H9 (cell line): ENCODE measurements around the gene GFRA1. TPM values are rescaled to one million over a fixed set of nuclear protein-coding genes. Genes with fewer than 3 reads are reported as not detected.

ENCODE experiments used
- DNase-seq: peaks from one replicate; pipeline ENCODE4 v3.0.0-alpha.2; 2017
- H2AFZ ChIP-seq: one replicate; pipeline ENCODE4 v1.6.1; 2013; ENCODE audit warnings: mild to moderate bottlenecking, low read length, control low read depth, moderate library complexity
- H2AK5ac ChIP-seq: 2 replicates; pipeline ENCODE4 v1.6.1; 2013; ENCODE audit warnings: low read length, control low read depth, mixed read lengths; ENCODE audit not compliant: insufficient read length
- H2BK120ac ChIP-seq: one replicate; pipeline ENCODE4 v1.6.1; 2013; ENCODE audit warnings: low read depth, mild to moderate bottlenecking, low read length, control low read depth, inconsistent platforms; ENCODE audit not compliant: poor library complexity, severe bottlenecking
- H2BK12ac ChIP-seq: 2 replicates; pipeline ENCODE4 v1.6.1; 2013; ENCODE audit warnings: low read length, control low read depth, mixed read lengths, low read depth; ENCODE audit not compliant: insufficient read length
- H2BK15ac ChIP-seq: 2 replicates; pipeline ENCODE4 v1.6.1; 2013; ENCODE audit warnings: low read depth, low read length, control low read depth
- H2BK20ac ChIP-seq: one replicate; pipeline ENCODE4 v1.6.1; 2013; ENCODE audit warnings: low read depth, mild to moderate bottlenecking, low read length, control low read depth, inconsistent platforms; ENCODE audit not compliant: poor library complexity, severe bottlenecking
- H2BK5ac ChIP-seq: 2 replicates; pipeline ENCODE4 v1.6.1; 2013; ENCODE audit warnings: low read length, control low read depth, mixed read lengths; ENCODE audit not compliant: insufficient read length
- H3K14ac ChIP-seq: 2 replicates; pipeline ENCODE4 v1.6.1; 2013; ENCODE audit warnings: low read length, control low read depth; ENCODE audit not compliant: insufficient read depth
- H3K18ac ChIP-seq: 2 replicates; pipeline ENCODE4 v1.6.1; 2013; ENCODE audit warnings: low read depth, mild to moderate bottlenecking, mixed read lengths, low read length, control low read depth; ENCODE audit not compliant: insufficient read length
- H3K23ac ChIP-seq: 2 replicates; pipeline ENCODE4 v1.6.1; 2013; ENCODE audit warnings: low read length, control low read depth, mixed read lengths, low read depth; ENCODE audit not compliant: insufficient read length
- H3K23me2 ChIP-seq: 2 replicates; pipeline ENCODE4 v1.6.1; 2013; ENCODE audit warnings: low read depth, mild to moderate bottlenecking, mixed read lengths, low read length, control low read depth; ENCODE audit not compliant: insufficient read length, poor library complexity, severe bottlenecking
- H3K27ac ChIP-seq: 2 replicates; pipeline ENCODE4 v1.5.1; 2013; ENCODE audit warnings: low read length, control low read depth, mixed read lengths, low read depth; ENCODE audit not compliant: insufficient read length
- H3K27me3 ChIP-seq: 2 replicates; pipeline ENCODE4 v1.6.1; 2013; ENCODE audit warnings: low read length, control low read depth, inconsistent platforms; ENCODE audit not compliant: insufficient read depth
- H3K4ac ChIP-seq: 2 replicates; pipeline ENCODE4 v1.6.1; 2013; ENCODE audit warnings: low read depth, mild to moderate bottlenecking, control low read depth, inconsistent platforms, low read length, moderate library complexity
- H3K4me1 ChIP-seq: 2 replicates; pipeline ENCODE4 v1.6.1; 2013; ENCODE audit warnings: low read length, control low read depth, inconsistent platforms; ENCODE audit not compliant: insufficient read depth
- H3K4me2 ChIP-seq: 2 replicates; pipeline ENCODE4 v1.6.1; 2013; ENCODE audit warnings: low read length, control low read depth, mixed read lengths; ENCODE audit not compliant: insufficient read length, insufficient read depth
- H3K56ac ChIP-seq: 2 replicates; pipeline ENCODE4 v1.6.1; 2013; ENCODE audit warnings: low read depth, mild to moderate bottlenecking, mixed read lengths, low read length, control low read depth; ENCODE audit not compliant: insufficient read length
- H3K79me1 ChIP-seq: 2 replicates; pipeline ENCODE4 v1.6.1; 2013; ENCODE audit warnings: low read depth, mild to moderate bottlenecking, moderate library complexity, low read length, control low read depth, inconsistent platforms; ENCODE audit not compliant: insufficient read depth, poor library complexity, severe bottlenecking
- H3K79me2 ChIP-seq: 2 replicates; pipeline ENCODE4 v1.6.1; 2013; ENCODE audit warnings: low read length, control low read depth, inconsistent platforms; ENCODE audit not compliant: insufficient read depth
- H3K9ac ChIP-seq: 2 replicates; pipeline ENCODE4 v1.6.1; 2013; ENCODE audit warnings: low read length, control low read depth, mixed read lengths; ENCODE audit not compliant: insufficient read length; ENCODE audit errors: extremely low read depth
- H3K9me3 ChIP-seq: one replicate; pipeline ENCODE4 v1.6.1; 2013; ENCODE audit warnings: low read depth, low read length, inconsistent platforms; ENCODE audit not compliant: control insufficient read depth
- H3T11ph ChIP-seq: one replicate; pipeline ENCODE4 v1.6.1; 2013; ENCODE audit warnings: mild to moderate bottlenecking, low read length, control low read depth, inconsistent platforms
- H4K20me1 ChIP-seq: one replicate; pipeline ENCODE4 v1.6.1; 2013; ENCODE audit not compliant: control insufficient read depth, insufficient read length, insufficient read depth
- H4K5ac ChIP-seq: 2 replicates; pipeline ENCODE4 v1.6.1; 2013; ENCODE audit warnings: low read depth, mild to moderate bottlenecking, mixed read lengths, low read length, control low read depth; ENCODE audit not compliant: insufficient read length
- H4K8ac ChIP-seq: replicated peaks from 2 replicates; pipeline ENCODE4 v1.6.1; 2013; ENCODE audit warnings: low read length, control low read depth, mixed read lengths, low read depth; ENCODE audit not compliant: insufficient read length
- H4K91ac ChIP-seq: 2 replicates; pipeline ENCODE4 v1.6.1; 2013; ENCODE audit warnings: low read depth, mild to moderate bottlenecking, moderate library complexity, mixed read lengths, low read length, control low read depth; ENCODE audit not compliant: insufficient read length
- H3K27ac Mint-ChIP-seq, 3 experiments: 2 replicates in 2 of 3; 3 replicates in 1 of 3; pipeline ENCODE4 v1.8.0; 2020 to 2021; ENCODE audit warnings: mixed read lengths in 3 of 3, mild to moderate bottlenecking in 1 of 3, moderate library complexity in 1 of 3
- H3K27me3 Mint-ChIP-seq: 2 replicates; pipeline ENCODE4 v1.8.0; 2021; ENCODE audit warnings: low read depth, mild to moderate bottlenecking, moderate library complexity, mixed read lengths
- H3K36me3 Mint-ChIP-seq, 3 experiments: 2 replicates in 2 of 3; 3 replicates in 1 of 3; pipeline ENCODE4 v1.8.0; 2020 to 2021; ENCODE audit warnings: low read depth in 3 of 3, mixed read lengths in 3 of 3; ENCODE audit not compliant: insufficient read depth in 1 of 3
- H3K4me1 Mint-ChIP-seq, 2 experiments: 2 replicates each; pipeline ENCODE4 v1.8.0; 2020; ENCODE audit warnings: mixed read lengths in 2 of 2
- H3K4me3 Mint-ChIP-seq, 2 experiments: 2 replicates in 1 of 2; 3 replicates in 1 of 2; pipeline ENCODE4 v1.8.0; 2020 to 2021; ENCODE audit warnings: mild to moderate bottlenecking in 2 of 2, mixed read lengths in 2 of 2, moderate library complexity in 1 of 2
- H3K9me3 Mint-ChIP-seq, 2 experiments: 2 replicates in 1 of 2; 3 replicates in 1 of 2; pipeline ENCODE4 v1.8.0; 2020; ENCODE audit warnings: mild to moderate bottlenecking in 2 of 2, mixed read lengths in 2 of 2, moderate library complexity in 1 of 2
- CTCF ChIP-seq: fragments of 200-600 bp; sonication (generic); conservative IDR thresholded peaks from 3 replicates; pipeline ENCODE4 v1.8.0; 2021; ENCODE audit warnings: antibody characterized with exemption, mild to moderate bottlenecking
- WGBS: extraction: QIAGEN DNeasy Blood & Tissue Kit; methylation state at CpG from one replicate; pipeline ENCODE4 v1.1.7; 2013; ENCODE audit warnings: missing lambda C conversion rate, low lambda C conversion rate, mixed read lengths; ENCODE audit not compliant: insufficient read length; ENCODE audit errors: extremely low coverage; 5-methylcytosine and 5-hydroxymethylcytosine counted together
- total RNA-seq: library from RNA; stranded (reverse); gene quantifications from 2 replicates; pipeline ENCODE4 v1.2.1, GENCODE V29; 2021

Gene GFRA1
- total RNA-seq, 1 experiment from 2014 or later: 0.24 TPM

- Histone ChIP-seq H3K4me2 (no peak overlapping the region), H3K23ac (no peak overlapping the region), H3K56ac (no peak overlapping the region), H2AK5ac (no peak overlapping the region), H4K91ac (no peak overlapping the region), H3K14ac (no peak overlapping the region), H3K79me1 (no peaks in the 10 kb centered on the region), H3K79me2 (no peaks in the 10 kb centered on the region; the same call in 1 of the 2 replicates), H2BK12ac (no peak overlapping the region), H3T11ph (no peak overlapping the region), H2AFZ (no peak overlapping the region), H2BK5ac (no peak overlapping the region), H2BK120ac (no peak overlapping the region), H4K20me1 (no peaks in the 10 kb centered on the region), H4K5ac (no peak overlapping the region), H3K27me3 (no peaks in the 10 kb centered on the region), H3K4ac (no peak overlapping the region), H2BK15ac (no peak overlapping the region), H3K4me1 (no peaks in the 10 kb centered on the region), H3K9ac (no peak overlapping the region), H3K27ac (no peak overlapping the region), H3K9me3 (no peaks in the 10 kb centered on the region), H3K18ac (no peak overlapping the region), H3K23me2 (no peaks in the 10 kb centered on the region), H4K8ac (no peak overlapping the region), H2BK20ac (no peak overlapping the region)
- Mint-ChIP-seq H3K4me1 (no peaks in the 10 kb centered on the region), H3K27me3 (no peaks in the 10 kb centered on the region), H3K4me3 (no peak overlapping the region), H3K9me3 (no peaks in the 10 kb centered on the region), H3K27ac (no peak overlapping the region), H3K36me3 (no peaks in the 10 kb centered on the region)
- no CpG with 5 or more reads among the region's 4 CpGs for WGBS
- DNase-seq: no peak
- TF ChIP-seq CTCF: no peak
Measured at GRCh38 chr10:116307455-116307854, 34.4 kb upstream of the GFRA1 start.
